CD4-positive, alpha-beta T cell treated with Interleukin-4 for 4 hours (primary cell): Measurements from ENCODE around the gene FERMT1.
"Not testable (repeated sequence)": the region's sequence is repeated elsewhere in the genome, so short reads cannot be mapped to it uniquely, and the experiment has no call there.

Experiments
- DNase-seq: peaks from one replicate; pipeline ENCODE4 v3.0.0-alpha.2; 2020

FERMT1 gene

DNA sequence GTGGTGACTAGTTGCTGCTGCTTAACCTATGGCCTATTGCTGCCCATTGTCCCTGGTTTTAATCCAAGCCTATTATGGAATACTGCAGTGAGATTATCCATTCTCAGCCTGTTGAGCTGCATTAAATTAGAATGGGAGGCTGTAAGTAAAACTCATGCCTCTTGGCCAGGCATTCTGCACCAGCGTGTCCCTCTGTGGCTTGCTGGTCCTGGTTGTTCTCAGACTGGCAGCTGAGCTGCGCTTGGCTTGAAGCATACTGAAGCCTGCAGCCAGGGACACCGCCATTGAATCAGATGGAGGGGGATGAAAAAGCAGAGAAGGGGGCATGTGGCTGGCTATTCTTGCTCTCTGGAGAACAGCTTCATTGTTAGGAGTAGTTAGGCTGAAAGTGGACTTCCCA, 84.6 kb downstream of the FERMT1 start:
- DNase-seq: no peak

DNA sequence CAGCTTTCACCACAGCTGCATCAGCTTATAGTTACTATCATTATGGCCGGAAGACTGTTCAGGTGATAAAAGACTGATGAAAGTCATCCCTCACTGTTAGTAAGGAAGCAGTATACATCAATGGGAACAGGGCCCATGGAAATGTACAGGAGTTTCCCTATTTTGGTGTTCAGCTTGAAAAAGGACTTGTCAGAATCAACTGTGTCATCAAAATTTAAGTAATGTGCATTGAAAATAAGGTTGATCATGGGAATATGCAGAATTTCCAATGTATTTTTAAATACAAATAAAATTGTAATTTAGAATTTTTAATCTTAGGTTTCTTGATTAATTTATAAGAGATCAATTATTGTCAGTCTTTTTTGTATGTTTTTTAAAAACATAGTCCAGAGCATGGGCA, 85.7 kb downstream of the FERMT1 start:
- DNase-seq: no peak

DNA sequence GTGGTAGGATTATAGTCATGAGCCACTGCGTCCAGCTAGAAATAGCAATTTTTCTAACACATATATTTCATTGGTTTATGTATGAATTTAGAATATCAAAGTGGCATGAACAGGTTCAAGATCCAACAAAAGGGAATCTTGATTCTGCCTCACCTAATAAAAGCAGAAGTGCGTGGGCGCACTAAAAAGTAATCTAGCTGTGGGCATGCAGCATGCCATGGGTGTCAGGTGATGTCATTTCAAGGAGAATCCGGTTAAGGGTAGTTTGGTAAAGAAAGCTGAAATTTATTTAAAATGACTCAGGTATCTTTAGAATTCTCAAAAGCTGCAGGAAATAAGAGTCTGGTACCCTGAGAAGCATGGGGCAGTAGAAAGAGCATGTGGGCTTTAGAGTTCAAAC, 86.6 kb downstream of the FERMT1 start:
- no peak for DNase-seq

DNA sequence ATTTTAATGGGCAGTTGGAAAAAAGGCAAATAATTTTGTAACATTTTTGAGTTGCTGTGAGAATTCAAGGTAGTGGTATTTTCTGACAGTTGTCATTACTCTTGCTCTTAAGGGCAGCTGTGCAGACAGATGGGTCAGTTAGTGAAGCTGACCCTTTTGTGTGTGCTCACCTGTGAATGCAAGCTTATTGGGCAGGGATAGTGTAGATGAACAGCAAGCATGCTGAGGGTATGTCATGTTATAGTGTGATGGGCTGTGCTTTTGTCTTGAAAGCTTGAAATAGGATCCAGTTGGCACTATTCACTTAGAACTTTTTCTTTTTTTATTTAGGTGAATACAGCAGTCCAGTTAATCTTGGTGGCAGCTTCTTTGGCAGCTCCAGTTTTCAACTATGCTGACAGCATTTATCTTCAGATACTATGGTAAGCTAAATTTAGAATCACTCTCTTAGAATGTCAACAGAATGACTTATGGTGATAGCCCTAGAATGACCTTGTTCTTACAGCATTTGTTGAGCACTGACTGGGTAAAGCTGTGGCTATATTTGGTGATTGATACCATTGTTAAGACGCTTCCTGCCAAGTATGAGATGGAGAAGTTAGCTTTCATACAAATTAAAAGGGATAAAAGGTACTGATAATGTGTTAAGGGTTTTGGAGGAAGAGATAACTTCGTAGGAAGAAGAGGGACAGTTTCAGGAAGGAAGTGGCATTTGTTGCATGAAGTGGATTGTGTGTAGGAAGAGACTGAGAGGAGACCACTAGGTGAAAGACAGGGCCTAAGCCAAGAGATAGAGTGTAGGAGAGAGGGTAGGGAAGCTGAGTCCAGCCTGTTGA, 88.5 kb downstream of the FERMT1 start:
- DNase-seq: no peak

DNA sequence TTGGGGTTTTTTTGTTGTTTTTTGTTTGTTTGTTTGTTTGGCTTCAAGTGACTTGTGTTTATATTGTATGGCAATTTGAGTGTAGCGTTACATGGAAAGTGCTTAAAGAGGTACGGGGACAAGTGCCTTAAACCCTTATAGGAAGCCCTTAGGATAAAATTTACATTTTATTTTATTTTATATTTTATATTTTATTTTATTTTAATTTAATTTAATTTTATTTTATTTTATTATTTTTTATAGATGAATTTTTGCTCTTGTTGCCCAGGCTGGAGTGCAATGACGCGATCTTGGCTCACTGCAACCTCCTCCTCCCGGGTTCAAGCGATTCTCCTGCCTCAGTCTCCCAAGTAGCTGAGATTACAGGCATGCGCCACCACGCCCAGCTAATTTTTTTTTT, 89.9 kb downstream of the FERMT1 start:
- DNase-seq: not testable (repeated sequence)

DNA sequence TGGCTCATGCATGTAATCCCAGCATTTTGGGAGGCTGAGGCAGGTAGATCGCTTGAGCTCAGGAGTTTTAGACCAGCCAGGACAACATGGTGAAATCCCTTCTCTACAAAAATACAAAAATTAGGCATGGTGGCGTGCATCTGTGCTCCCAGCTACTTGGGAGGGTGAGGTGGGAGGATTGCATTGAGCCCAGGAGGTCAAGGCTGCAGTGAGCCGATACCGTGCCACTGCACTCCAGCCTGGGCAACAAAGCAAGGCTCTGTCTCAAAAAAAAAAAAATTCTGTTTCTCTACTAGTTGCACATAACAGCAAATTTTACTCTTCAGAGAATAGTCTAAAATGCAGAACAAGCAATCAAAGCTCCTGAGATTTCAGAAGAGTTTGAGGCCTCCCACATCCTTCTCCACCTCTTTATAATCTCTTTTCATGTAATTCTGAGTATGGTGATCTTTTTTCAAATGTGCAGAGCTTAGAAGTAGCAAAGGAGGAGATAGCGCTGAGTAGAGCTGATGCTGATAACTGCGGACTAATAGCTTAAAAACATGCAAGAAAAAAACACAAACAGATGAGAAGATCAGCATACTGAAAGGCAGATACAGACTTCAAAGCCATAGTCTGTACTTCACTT, 92.3 kb downstream of the FERMT1 start:
- no peak for DNase-seq

DNA sequence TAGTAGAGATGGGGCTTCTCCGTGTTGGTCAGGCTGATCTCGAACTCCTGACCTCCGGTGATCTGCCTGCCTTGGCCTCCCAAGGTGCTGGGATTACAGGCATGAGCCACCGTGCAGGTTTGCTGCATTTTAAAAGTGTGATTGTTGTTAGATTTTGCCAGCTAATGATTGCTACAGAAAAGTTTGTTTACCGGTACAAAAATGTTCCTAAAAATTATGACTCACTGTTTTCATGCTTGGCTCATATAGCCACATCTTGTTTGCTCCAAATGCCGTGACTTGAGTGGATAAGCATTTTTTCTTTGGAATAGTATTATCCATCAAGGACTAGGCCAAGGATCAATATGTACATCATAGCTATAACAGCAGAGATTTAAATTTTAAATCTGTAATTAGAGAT, 93.3 kb downstream of the FERMT1 start:
- DNase-seq: no peak

DNA sequence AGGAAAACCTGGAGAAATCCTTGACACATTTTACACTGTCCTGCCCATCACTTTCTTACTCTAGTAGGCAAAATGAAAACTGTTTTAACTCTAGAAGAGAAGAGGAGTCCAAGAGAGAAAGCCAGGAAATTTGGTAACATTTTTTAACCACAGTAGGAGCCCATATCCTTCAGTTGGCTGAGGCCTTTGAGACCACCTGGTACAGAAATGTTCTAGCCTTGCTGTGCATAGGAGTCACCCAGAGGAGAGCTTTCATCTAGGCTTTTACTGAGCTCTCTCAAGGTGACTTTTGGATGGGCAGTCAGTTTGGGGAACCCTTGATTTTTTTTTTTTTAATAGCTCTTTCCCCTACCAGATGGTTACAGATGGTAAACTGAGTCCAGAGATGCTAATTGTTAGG, 94.0 kb downstream of the FERMT1 start:
- no peak for DNase-seq

DNA sequence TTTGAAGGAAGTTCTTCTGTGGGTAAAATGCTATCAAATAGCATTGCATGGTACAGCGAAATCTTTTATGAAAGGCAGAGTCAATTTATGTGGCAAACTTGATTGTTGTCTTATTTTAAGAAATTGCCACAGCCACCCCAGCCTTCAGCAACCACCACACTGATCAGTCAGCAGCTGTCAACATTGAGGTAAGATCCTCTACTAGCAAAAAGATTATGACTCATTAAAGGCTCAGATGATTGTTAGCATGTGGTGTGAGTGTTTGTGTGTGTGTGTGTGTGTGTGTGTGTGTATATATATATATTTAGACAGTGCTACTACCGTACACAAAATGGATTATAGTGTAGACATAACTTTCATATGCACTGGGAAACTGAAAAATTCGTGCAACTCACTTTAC, 96.8 kb downstream of the FERMT1 start:
- peak; percentile 31 for DNase-seq
